ENCODE measurements around the gene STRN3.

GRCh38 chr14:31057701-31058364 lies 31.7 kb upstream of the STRN3 start:
- TF ChIP-seq CTCF (IDR thresholded peaks at IDR 0.05; ENCODE audit: low read depth, low read length) = no peak
- TF ChIP-seq POLR2A (IDR thresholded peaks at IDR 0.05; ENCODE audit: extremely low read depth, insufficient read length) = no peak
- TF ChIP-seq MAX (IDR thresholded peaks at IDR 0.05; ENCODE audit: low read depth, low read length) = no peak
